ENCODE data around the gene WNT9A. TPM values are rescaled to one million over a fixed set of nuclear protein-coding genes. Genes with fewer than 3 reads are reported as not detected.

WNT9A gene
- polyA plus RNA-seq, 1 donor from 2014 or later, result 0.57 TPM

- no peak for TF ChIP-seq REST (IDR thresholded peaks at IDR 0.05; ENCODE audit: borderline replicate concordance)
- no peaks in the 10 kb centered on the region for H3K27me3 ChIP-seq (ENCODE audit: insufficient read depth, low read depth, low read length)
- no peak overlapping the region for H3K9ac ChIP-seq (ENCODE audit: low read length)
- no peaks in the 10 kb centered on the region for H3K9me2 ChIP-seq (ENCODE audit: insufficient read depth, low read length)
- no peak overlapping the region for H2AFZ ChIP-seq (ENCODE audit: low read depth, low read length)
- no peak overlapping the region for H3K27ac ChIP-seq (ENCODE audit: low read length)
- no peak overlapping the region for H3K4me3 ChIP-seq (ENCODE audit: low read length)
- no peaks in the 10 kb centered on the region for H3K36me3 ChIP-seq (ENCODE audit: insufficient read depth, low read length)
- no peaks in the 10 kb centered on the region for H3F3A ChIP-seq (ENCODE audit: insufficient read depth, low read length, poor library complexity, severe bottlenecking)
- H3K79me2 ChIP-seq (replicated peaks; ENCODE audit: insufficient read depth, low read length), result no peaks in the 10 kb centered on the region
- H3K4me2 ChIP-seq (ENCODE audit: low read length), result no peak overlapping the region
- no peaks in the 10 kb centered on the region for H4K20me1 ChIP-seq (ENCODE audit: insufficient read depth)
- no peaks in the 10 kb centered on the region for H3K9me3 ChIP-seq (ENCODE audit: low read length)
These were observed 57.8 kb downstream of the WNT9A start for GRCh38 chr1:227889863-227890405.

GRCh38 chr1:227889047-227889862 lies 58.5 kb downstream of the WNT9A start:
- Histone ChIP-seq H2AFZ (ENCODE audit: low read depth, low read length) (no peak overlapping the region), H3K4me2 (ENCODE audit: low read length) (no peak overlapping the region), H3K27me3 (ENCODE audit: insufficient read depth, low read depth, low read length) (no peaks in the 10 kb centered on the region), H3K9me2 (ENCODE audit: insufficient read depth, low read length) (no peaks in the 10 kb centered on the region), H4K20me1 (ENCODE audit: insufficient read depth) (no peaks in the 10 kb centered on the region), H3K27ac (ENCODE audit: low read length) (no peak overlapping the region), H3K9ac (ENCODE audit: low read length) (no peak overlapping the region), H3F3A (ENCODE audit: insufficient read depth, low read length, poor library complexity, severe bottlenecking) (no peaks in the 10 kb centered on the region), H3K4me3 (ENCODE audit: low read length) (no peak overlapping the region), H3K79me2 (replicated peaks; ENCODE audit: insufficient read depth, low read length) (no peaks in the 10 kb centered on the region), H3K9me3 (ENCODE audit: low read length) (no peaks in the 10 kb centered on the region), H3K36me3 (ENCODE audit: insufficient read depth, low read length) (no peaks in the 10 kb centered on the region)
- no peak for TF ChIP-seq RAD21 (conservative IDR thresholded peaks at IDR 0.05)
- no peak for TF ChIP-seq TAF1 (IDR thresholded peaks at IDR 0.05; ENCODE audit: low read depth)
- no peak for TF ChIP-seq POLR2AphosphoS5 (IDR thresholded peaks at IDR 0.05)
- TF ChIP-seq EP300 (conservative IDR thresholded peaks at IDR 0.05; ENCODE audit: poor library complexity, severe bottlenecking), result no peak
- no peak for TF ChIP-seq EZH2 (IDR thresholded peaks at IDR 0.05; ENCODE audit: borderline replicate concordance, insufficient read depth, low read length, poor library complexity, severe bottlenecking)
- no peak for TF ChIP-seq MXI1 (conservative IDR thresholded peaks at IDR 0.05; ENCODE audit: poor library complexity, severe bottlenecking)
- TF ChIP-seq REST (IDR thresholded peaks at IDR 0.05; ENCODE audit: borderline replicate concordance), result no peak
- TF ChIP-seq CTCF (IDR thresholded peaks at IDR 0.05; ENCODE audit: poor library complexity, severe bottlenecking), result no peak
- TF ChIP-seq SMC3 (conservative IDR thresholded peaks at IDR 0.05; ENCODE audit: poor library complexity), result no peak

All from neural cell (in vitro differentiated cells).